Right lobe of liver (tissue), 4 donors: ENCODE measurements around the gene CXorf58.

Experiments used
- CTCF ChIP-seq, 4 donors: fragments of 200-600 bp in 3 of 4; fragments of 450-650 bp in 1 of 4; IDR thresholded peaks; one replicate each; pipeline versions ENCODE4 v1.5.1 to v1.8.0; 2016 to 2022; ENCODE audit warnings: antibody characterized with exemption in 4 of 4, mild to moderate bottlenecking in 2 of 4
- POLR2A ChIP-seq: fragments of 450-650 bp; IDR thresholded peaks from one replicate; pipeline ENCODE4 v1.6.1; 2017; ENCODE audit warnings: antibody characterized with exemption, mild to moderate bottlenecking
- donor health status: DM: no; HTN: no; CAD: no.
- donor health status: DM: no; HTN: no; CAD: no.
- donor health status: DM: no; HTN: yes; CAD: no.

GRCh38 chrX:23887451-23887850 lies 20.4 kb upstream of the CXorf58 start:
- TF ChIP-seq CTCF (IDR thresholded peaks at IDR 0.05) (no peak), POLR2A (no peak)
